Stimulated activated naive CD8-positive, alpha-beta T cell treated with anti-CD3 and anti-CD28 coated beads, Interleukin-15, Interleukin-2, amounts not matched to agents 100 ng/mL and 50 ng/mL, for 24 hours (primary cell): ENCODE measurements around the gene ZMYND8.
"Not testable (repeated sequence)": the region's sequence is repeated elsewhere in the genome, so short reads cannot be mapped to it uniquely, and the experiment has no call there.

Experiments used
- H3K27ac Mint-ChIP-seq: one replicate; pipeline ENCODE4 v1.8.0; 2021; ENCODE audit warnings: mild to moderate bottlenecking, mixed read lengths
- H3K27me3 Mint-ChIP-seq: one replicate; pipeline ENCODE4 v1.8.0; 2021; ENCODE audit warnings: mixed read lengths
- H3K36me3 Mint-ChIP-seq: one replicate; pipeline ENCODE4 v1.8.0; 2021; ENCODE audit warnings: low read depth, mixed read lengths
- H3K4me1 Mint-ChIP-seq: one replicate; pipeline ENCODE4 v1.8.0; 2021; ENCODE audit warnings: low read depth, mixed read lengths
- H3K4me3 Mint-ChIP-seq: one replicate; pipeline ENCODE4 v1.8.0; 2021; ENCODE audit warnings: mild to moderate bottlenecking, mixed read lengths
- H3K9me3 Mint-ChIP-seq: one replicate; pipeline ENCODE4 v1.8.0; 2021; ENCODE audit warnings: mixed read lengths

ZMYND8 gene

GRCh38 chr20:47198254-47198671 lies 158.2 kb downstream of the ZMYND8 start:
- Mint-ChIP-seq H3K27ac (no peak overlapping the region), H3K4me3 (no peak overlapping the region), H3K4me1 (peaks cover 12% of the 10 kb centered on the region), H3K36me3 (no peaks in the 10 kb centered on the region), H3K27me3 (peaks cover 11% of the 10 kb centered on the region), H3K9me3 (no peaks in the 10 kb centered on the region)

GRCh38 chr20:47196091-47197081 lies 160.1 kb downstream of the ZMYND8 start:
- Mint-ChIP-seq H3K27ac (no peak overlapping the region), H3K4me3 (no peak overlapping the region)

GRCh38 chr20:47195573-47195972 lies 160.9 kb downstream of the ZMYND8 start:
- H3K27me3 Mint-ChIP-seq, result peaks cover 14% of the 10 kb centered on the region
- no peaks in the 10 kb centered on the region for H3K9me3 Mint-ChIP-seq
- H3K4me3 Mint-ChIP-seq, result no peak overlapping the region
- peaks cover 12% of the 10 kb centered on the region for H3K4me1 Mint-ChIP-seq
- no peaks in the 10 kb centered on the region for H3K36me3 Mint-ChIP-seq
- no peak overlapping the region for H3K27ac Mint-ChIP-seq

More at GRCh38 chr20:47196091-47197081, 160.1 kb downstream of the ZMYND8 start:
- no peaks in the 10 kb centered on the region for H3K36me3 Mint-ChIP-seq
- H3K4me1 Mint-ChIP-seq, result peaks cover 12% of the 10 kb centered on the region
- H3K9me3 Mint-ChIP-seq, result no peaks in the 10 kb centered on the region
- peaks cover 14% of the 10 kb centered on the region for H3K27me3 Mint-ChIP-seq

GRCh38 chr20:47191956-47192355 lies 164.5 kb downstream of the ZMYND8 start:
- Mint-ChIP-seq H3K27ac (no peak overlapping the region), H3K9me3 (no peaks in the 10 kb centered on the region)

GRCh38 chr20:47191074-47191673 lies 165.3 kb downstream of the ZMYND8 start:
- no peak overlapping the region for H3K27ac Mint-ChIP-seq
- H3K36me3 Mint-ChIP-seq, result no peaks in the 10 kb centered on the region
- no peaks in the 10 kb centered on the region for H3K9me3 Mint-ChIP-seq
- no peak overlapping the region for H3K4me3 Mint-ChIP-seq
- peaks cover 25% of the 10 kb centered on the region for H3K27me3 Mint-ChIP-seq
- H3K4me1 Mint-ChIP-seq, result peaks cover 6% of the 10 kb centered on the region

More at GRCh38 chr20:47191956-47192355, 164.5 kb downstream of the ZMYND8 start:
- Mint-ChIP-seq H3K27me3 (peaks cover 25% of the 10 kb centered on the region), H3K36me3 (no peaks in the 10 kb centered on the region), H3K4me1 (peaks cover 6% of the 10 kb centered on the region), H3K4me3 (no peak overlapping the region)

- peaks cover 6% of the 10 kb centered on the region for H3K4me1 Mint-ChIP-seq
- no peaks in the 10 kb centered on the region for H3K9me3 Mint-ChIP-seq
- peaks cover 18% of the 10 kb centered on the region for H3K27me3 Mint-ChIP-seq
- H3K27ac Mint-ChIP-seq, result no peak overlapping the region
- H3K4me3 Mint-ChIP-seq, result no peak overlapping the region
- H3K36me3 Mint-ChIP-seq, result no peaks in the 10 kb centered on the region
Measured at GRCh38 chr20:47189060-47189459, 167.4 kb downstream of the ZMYND8 start.

- no peak overlapping the region for H3K27ac Mint-ChIP-seq
- no peak overlapping the region for H3K4me3 Mint-ChIP-seq
- H3K36me3 Mint-ChIP-seq, result no peaks in the 10 kb centered on the region
- H3K9me3 Mint-ChIP-seq, result no peaks in the 10 kb centered on the region
- peaks cover 18% of the 10 kb centered on the region for H3K27me3 Mint-ChIP-seq
- H3K4me1 Mint-ChIP-seq, result peaks cover 6% of the 10 kb centered on the region
Measured at GRCh38 chr20:47188540-47188939, 168.0 kb downstream of the ZMYND8 start.

GRCh38 chr20:47187450-47188195 lies 168.9 kb downstream of the ZMYND8 start:
- Mint-ChIP-seq H3K4me1 (peaks cover 6% of the 10 kb centered on the region), H3K36me3 (no peaks in the 10 kb centered on the region), H3K4me3 (no peak overlapping the region), H3K27me3 (peaks cover 18% of the 10 kb centered on the region), H3K27ac (no peak overlapping the region), H3K9me3 (no peaks in the 10 kb centered on the region)

GRCh38 chr20:47183367-47183766 lies 173.1 kb downstream of the ZMYND8 start:
- no peaks in the 10 kb centered on the region for H3K9me3 Mint-ChIP-seq
- peaks cover 2% of the 10 kb centered on the region for H3K4me1 Mint-ChIP-seq
- no peaks in the 10 kb centered on the region for H3K36me3 Mint-ChIP-seq
- H3K4me3 Mint-ChIP-seq, result no peak overlapping the region
- no peak overlapping the region for H3K27ac Mint-ChIP-seq
- peaks cover 2% of the 10 kb centered on the region for H3K27me3 Mint-ChIP-seq

- Mint-ChIP-seq H3K9me3 (no peaks in the 10 kb centered on the region), H3K36me3 (no peaks in the 10 kb centered on the region), H3K27ac (no peak overlapping the region), H3K4me3 (no peak overlapping the region), H3K4me1 (no peaks in the 10 kb centered on the region), H3K27me3 (no peaks in the 10 kb centered on the region)
Measured at GRCh38 chr20:47181056-47181862, 175.2 kb downstream of the ZMYND8 start.

GRCh38 chr20:47179267-47179666 lies 177.2 kb downstream of the ZMYND8 start:
- peaks cover 5% of the 10 kb centered on the region for H3K27me3 Mint-ChIP-seq
- H3K4me3 Mint-ChIP-seq, result no peak overlapping the region
- no peaks in the 10 kb centered on the region for H3K9me3 Mint-ChIP-seq
- no peak overlapping the region for H3K27ac Mint-ChIP-seq
- no peaks in the 10 kb centered on the region for H3K4me1 Mint-ChIP-seq
- H3K36me3 Mint-ChIP-seq, result no peaks in the 10 kb centered on the region

- H3K27me3 Mint-ChIP-seq, result peaks cover 5% of the 10 kb centered on the region
- no peaks in the 10 kb centered on the region for H3K36me3 Mint-ChIP-seq
- H3K4me3 Mint-ChIP-seq, result no peak overlapping the region
- H3K9me3 Mint-ChIP-seq, result no peaks in the 10 kb centered on the region
- no peaks in the 10 kb centered on the region for H3K4me1 Mint-ChIP-seq
- no peak overlapping the region for H3K27ac Mint-ChIP-seq
Measured at GRCh38 chr20:47178851-47179250, 177.6 kb downstream of the ZMYND8 start.

- H3K9me3 Mint-ChIP-seq, result no peaks in the 10 kb centered on the region
- no peak overlapping the region for H3K27ac Mint-ChIP-seq
- no peaks in the 10 kb centered on the region for H3K36me3 Mint-ChIP-seq
- peaks cover 5% of the 10 kb centered on the region for H3K27me3 Mint-ChIP-seq
- H3K4me3 Mint-ChIP-seq, result no peak overlapping the region
- no peaks in the 10 kb centered on the region for H3K4me1 Mint-ChIP-seq
Measured at GRCh38 chr20:47178277-47178676, 178.2 kb downstream of the ZMYND8 start.

GRCh38 chr20:47176217-47176616 lies 180.3 kb downstream of the ZMYND8 start:
- H3K27me3 Mint-ChIP-seq, H3K36me3 Mint-ChIP-seq, H3K9me3 Mint-ChIP-seq, H3K27ac Mint-ChIP-seq, H3K4me1 Mint-ChIP-seq, H3K4me3 Mint-ChIP-seq: not testable (repeated sequence)
